GM12872 (cell line): ENCODE data around the gene AKAP6.

ENCODE experiments used
- CTCF ChIP-seq: IDR thresholded peaks from 3 replicates; pipeline ENCODE4 v1.5.1; 2011; ENCODE audit warnings: low read depth, mild to moderate bottlenecking, low read length, moderate library complexity; ENCODE audit not compliant: insufficient read depth

The AKAP6 gene

GRCh38 chr14:32727832-32728231, 398.7 kb downstream of the AKAP6 start:
- no peak for TF ChIP-seq CTCF

- TF ChIP-seq CTCF = no peak
Measured at GRCh38 chr14:32728526-32728925, 399.4 kb downstream of the AKAP6 start.

- no peak for TF ChIP-seq CTCF
Measured at GRCh38 chr14:32728976-32729375, 399.9 kb downstream of the AKAP6 start.

- no peak for TF ChIP-seq CTCF
Measured at GRCh38 chr14:32731249-32731648, 402.2 kb downstream of the AKAP6 start.

- no peak for TF ChIP-seq CTCF
Measured at GRCh38 chr14:32733015-32733414, 403.9 kb downstream of the AKAP6 start.

GRCh38 chr14:32734261-32734660, 405.2 kb downstream of the AKAP6 start:
- no peak for TF ChIP-seq CTCF

GRCh38 chr14:32737621-32738020, 408.5 kb downstream of the AKAP6 start:
- no peak for TF ChIP-seq CTCF
